ENCODE data around the gene CYBA. TPM values are rescaled to one million over a fixed set of nuclear protein-coding genes. Genes with fewer than 3 reads are reported as not detected.

CYBA gene
- total and polyA plus RNA-seq, 2 of the 4 experiments (the other 2 are of a cell fraction): 65.6 to 169 TPM

GRCh38 chr16:88692861-88693260, 42.0 kb upstream of the CYBA start:
- no peak overlapping the region for H4K8ac ChIP-seq (ENCODE audit: low read depth in 2 of 2, low read length in 2 of 2)
- H3K9me3 ChIP-seq (ENCODE audit: control insufficient read depth, insufficient read depth, low read length): no peaks in the 10 kb centered on the region
- no peak for TF ChIP-seq FOS (IDR thresholded peaks at IDR 0.05; ENCODE audit: low read depth, low read length)
- no peak for TF ChIP-seq RAD21 (IDR thresholded peaks at IDR 0.05; ENCODE audit: low read length)
- TF ChIP-seq MAFK (IDR thresholded peaks at IDR 0.05; ENCODE audit: low read depth, low read length): no peak
- TF ChIP-seq BHLHE40 (IDR thresholded peaks at IDR 0.05; ENCODE audit: low read depth, low read length): no peak
- no peak for TF ChIP-seq RFX5 (IDR thresholded peaks at IDR 0.05; ENCODE audit: low read depth, low read length)
- no peak for TF ChIP-seq NFE2L2 (IDR thresholded peaks at IDR 0.05; ENCODE audit: low read depth, low read length)
- no peak overlapping the region for H2AK5ac ChIP-seq (ENCODE audit: low read depth, low read length)
- DNase-seq: no peak
- H3K14ac ChIP-seq (replicated peaks; ENCODE audit: low read depth, low read length): no peak overlapping the region
- no peak overlapping the region for H3K4me2 ChIP-seq (ENCODE audit: low read depth, low read length)
- H3K9me1 ChIP-seq (ENCODE audit: insufficient read depth, low read length): no peaks in the 10 kb centered on the region
- H3K4me1 ChIP-seq (ENCODE audit: control insufficient read depth, insufficient read depth, low read length): no peaks in the 10 kb centered on the region
- ATAC-seq (ENCODE audit: low read depth): no peak
- no peak overlapping the region for H2BK15ac ChIP-seq (ENCODE audit: low read depth, low read length)
- H2BK20ac ChIP-seq (ENCODE audit: low read depth, low read length): no peak overlapping the region
- H2BK120ac ChIP-seq (ENCODE audit: low read depth, low read length): no peak overlapping the region
- H3K18ac ChIP-seq (ENCODE audit: low read depth, low read length): no peak overlapping the region
- H4K5ac ChIP-seq (ENCODE audit: low read depth, low read length): no peak overlapping the region
- no CpG with 5 or more reads among the region's 10 CpGs for WGBS, 2 experiments (ENCODE audit: extremely low coverage in 2 of 2, insufficient read length in 1 of 2)
- no TSS peak for BruUV-seq (replicated peaks)
- H2AFZ ChIP-seq (replicated peaks; ENCODE audit: low read length, poor library complexity): no peak overlapping the region
- no peak overlapping the region for H2AK9ac ChIP-seq (replicated peaks; ENCODE audit: low read depth, low read length, poor library complexity)
- in situ Hi-C loops (cut with MboI; ENCODE audit: low sequenced_read_pairs) (no loop called here), dilution Hi-C loops (cut with HindIII; ENCODE audit: low sequenced_read_pairs, unreplicated experiment) (no loop called here), intact Hi-C loops (cut with micrococcal nuclease) (no loop called here)
- H3K4ac ChIP-seq (ENCODE audit: low read depth, low read length): no peak overlapping the region
- CTCF ChIA-PET: no interaction called here
- no peak overlapping the region for H3K4me3 ChIP-seq (ENCODE audit: insufficient read depth, low read depth, low read length)
- no peak overlapping the region for H3K23ac ChIP-seq (ENCODE audit: low read depth, low read length)
- no peak overlapping the region for H4K91ac ChIP-seq (ENCODE audit: insufficient read depth, low read depth, low read length)
- POLR2A ChIA-PET (ENCODE audit: unreplicated experiment): no interaction called here
- no peaks in the 10 kb centered on the region for H3K79me1 ChIP-seq (ENCODE audit: low read depth in 1 of 2, low read length in 2 of 2)
- no peak overlapping the region for H2BK5ac ChIP-seq (ENCODE audit: low read depth, low read length, poor library complexity, severe bottlenecking)
- no peak overlapping the region for H3K27ac ChIP-seq (ENCODE audit: insufficient read depth, low read length)
- peaks cover 11% of the 10 kb centered on the region; the same call in 1 of the 2 replicates for H3K36me3 ChIP-seq (ENCODE audit: control insufficient read depth, insufficient read depth, low read length)
- H3K27me3 ChIP-seq (ENCODE audit: control insufficient read depth, insufficient read depth, low read length): peaks cover 23% of the 10 kb centered on the region
- H4K20me1 ChIP-seq (ENCODE audit: insufficient read depth, low read length): no peaks in the 10 kb centered on the region
- no peak overlapping the region for H3K56ac ChIP-seq (ENCODE audit: extremely low read depth, insufficient read depth, low read length)
- no peak overlapping the region for H3K9ac ChIP-seq (ENCODE audit: low read depth, low read length)

Data from IMR-90 (cell line).